Retinal pigment epithelial cell (primary cell): Measurements from ENCODE around the gene UBE2V1.

Experiments used
- DNase-seq: peaks from one replicate; pipeline ENCODE4 v3.0.0-alpha.2; 2010; ENCODE audit warnings: low read depth
- H3K4me3 ChIP-seq: 2 replicates; pipeline ENCODE4 v1.5.1; 2011; ENCODE audit warnings: mild to moderate bottlenecking, low read length, control low read depth, moderate library complexity
- CTCF ChIP-seq: conservative IDR thresholded peaks from 2 replicates; pipeline ENCODE4 v1.5.1; 2011; ENCODE audit warnings: low read depth, low read length, control low read depth, inconsistent platforms

UBE2V1 gene

DNA sequence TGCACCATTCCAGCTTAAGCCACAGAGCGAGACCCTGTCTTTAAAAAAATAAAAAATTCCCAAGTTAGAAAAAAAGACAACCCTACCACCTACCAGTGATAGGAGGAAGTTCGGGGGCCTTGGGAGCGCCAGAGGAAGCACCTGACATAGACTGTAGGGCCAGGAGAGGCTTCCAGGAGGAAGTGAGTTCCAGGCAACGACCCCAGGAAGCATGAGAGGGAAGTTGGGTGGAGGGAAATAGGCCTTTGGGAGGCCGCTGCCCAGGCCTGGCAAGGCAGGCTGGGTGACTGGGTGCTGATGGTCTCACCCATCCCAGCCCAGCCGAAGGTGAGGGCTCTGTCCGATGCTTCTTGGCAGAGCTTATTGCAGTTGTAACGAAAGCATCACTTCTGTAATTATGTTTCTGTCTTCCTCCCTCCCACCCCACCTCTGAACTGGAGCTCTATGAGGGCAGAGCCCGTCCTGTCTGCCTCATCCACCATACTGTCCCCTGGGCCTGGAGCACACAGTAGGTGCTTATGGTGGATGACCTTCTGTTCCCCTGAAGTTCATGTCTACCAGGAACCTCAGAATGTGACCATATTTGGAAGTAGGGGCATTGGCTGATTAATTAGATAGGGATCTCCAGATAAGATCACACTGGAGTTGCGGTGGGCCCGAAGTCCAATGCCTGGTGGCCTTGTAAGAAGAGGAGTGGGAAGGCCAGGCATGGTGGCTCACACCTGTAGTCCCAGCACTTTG, 54.1 kb downstream of the UBE2V1 start:
- no peak for DNase-seq
- H3K4me3 ChIP-seq, result no peak overlapping the region
- TF ChIP-seq CTCF, result no peak

GRCh38 chr20:50057714-50058053, 55.3 kb downstream of the UBE2V1 start:
- no peak for DNase-seq
- TF ChIP-seq CTCF, result no peak
- no peak overlapping the region for H3K4me3 ChIP-seq

GRCh38 chr20:50056951-50057713, 55.8 kb downstream of the UBE2V1 start:
- no peak for TF ChIP-seq CTCF
- no peak for DNase-seq

DNA sequence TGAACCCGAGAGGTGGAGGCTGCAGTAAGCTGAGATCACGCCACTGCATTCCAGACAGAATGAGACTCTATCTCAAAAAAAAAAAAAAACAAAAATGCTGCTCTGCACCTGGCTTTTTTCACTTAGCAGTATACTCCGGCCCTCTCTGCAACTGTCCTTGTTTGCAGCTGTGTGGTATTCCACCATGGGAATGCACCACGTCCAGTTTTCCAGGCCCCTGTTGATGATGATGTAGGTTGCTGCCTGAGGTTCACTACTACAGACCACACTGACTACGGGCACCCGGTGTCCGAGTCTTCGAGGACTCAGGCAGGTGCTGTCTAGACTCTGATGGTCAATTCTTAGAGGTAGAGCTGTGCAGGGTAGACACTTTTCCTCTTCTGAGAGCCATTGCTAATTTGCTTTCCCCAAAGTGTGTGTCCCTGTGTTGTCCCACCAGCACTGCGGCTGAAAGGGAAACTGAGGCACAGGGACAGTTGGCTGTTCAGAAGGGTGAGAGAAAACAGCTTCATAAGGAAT, 56.5 kb downstream of the UBE2V1 start:
- H3K4me3 ChIP-seq, result no peak overlapping the region
- no peak for DNase-seq
- no peak for TF ChIP-seq CTCF

More at GRCh38 chr20:50056951-50057713, 55.8 kb downstream of the UBE2V1 start:
- no peak overlapping the region for H3K4me3 ChIP-seq

- H3K4me3 ChIP-seq, result no peak overlapping the region
- TF ChIP-seq CTCF, result no peak
- no peak for DNase-seq
Observed at GRCh38 chr20:50055524-50056083, 57.3 kb downstream of the UBE2V1 start.

- no peak overlapping the region for H3K4me3 ChIP-seq
- DNase-seq, result no peak
- TF ChIP-seq CTCF, result no peak
Observed at GRCh38 chr20:50054626-50055511, 58.1 kb downstream of the UBE2V1 start.
